GM12892 (cell line): ENCODE results near the gene IQGAP2.

Experiments
- POLR2A ChIP-seq: IDR thresholded peaks from 2 replicates; pipeline ENCODE4 v1.6.1; 2011; ENCODE audit warnings: low read depth, low read length, control low read depth
- POLR2AphosphoS5 ChIP-seq: IDR thresholded peaks from 2 replicates; pipeline ENCODE4 v1.6.1; 2011; ENCODE audit warnings: low read depth, low read length, control low read depth
- TAF1 ChIP-seq: IDR thresholded peaks from 2 replicates; pipeline ENCODE4 v1.6.1; 2011; ENCODE audit warnings: low read depth, mild to moderate bottlenecking, control low read depth, low read length, borderline replicate concordance

GRCh38 chr5:76576450-76576849 is 173.4 kb downstream of the IQGAP2 start:
- TF ChIP-seq TAF1 (no peak), POLR2A (no peak), POLR2AphosphoS5 (no peak)
